Keratinocyte (primary cell): ENCODE measurements around the gene SLCO3A1. TPM values are rescaled to one million over a fixed set of nuclear protein-coding genes. Genes with fewer than 3 reads are reported as not detected.

ENCODE experiments used
- DNase-seq: peaks from one replicate; pipeline ENCODE4 v3.0.0-alpha.2; 2011; ENCODE audit warnings: low read depth, missing footprints, low spot score
- FAIRE-seq: peaks from 2 replicates; lab custom pipeline; 2011; peaks lifted over from hg19 to GRCh38; lab: Jason Lieb, UNC
- H2AFZ ChIP-seq: 2 replicates; pipeline ENCODE4 v1.6.0; 2012; ENCODE audit warnings: low read length, control low read depth, inconsistent platforms; ENCODE audit not compliant: control insufficient read depth
- H3K27ac ChIP-seq: 2 replicates; pipeline ENCODE4 v1.5.1; 2011; ENCODE audit warnings: low read length; ENCODE audit not compliant: control insufficient read depth, insufficient read depth
- H3K27me3 ChIP-seq: 3 replicates; pipeline ENCODE4 v1.6.0; 2011; ENCODE audit warnings: low read length; ENCODE audit not compliant: control insufficient read depth, insufficient read depth; ENCODE audit errors: extremely low read depth
- H3K36me3 ChIP-seq, 2 experiments: 2 replicates in 1 of 2; 3 replicates in 1 of 2; pipeline ENCODE4 v1.5.1; 2011; ENCODE audit warnings: low read length in 2 of 2, mild to moderate bottlenecking in 1 of 2; ENCODE audit not compliant: control insufficient read depth in 2 of 2, insufficient read depth in 2 of 2; ENCODE audit errors: extremely low read depth in 1 of 2
- H3K4me1 ChIP-seq: 3 replicates; pipeline ENCODE4 v1.5.1; 2011; ENCODE audit warnings: low read length; ENCODE audit not compliant: control insufficient read depth, insufficient read depth; ENCODE audit errors: extremely low read depth
- H3K4me2 ChIP-seq: 3 replicates; pipeline ENCODE4 v1.6.0; 2011; ENCODE audit warnings: low read depth, low read length; ENCODE audit not compliant: control insufficient read depth, insufficient read depth; ENCODE audit errors: extremely low read depth
- H3K4me3 ChIP-seq, 3 experiments: fragments of 200-600 bp in 1 of 3; sonication (generic) in 1 of 3; 2 replicates in 2 of 3; 3 replicates in 1 of 3; pipeline ENCODE4 v1.5.1; 2011 to 2016; ENCODE audit warnings: low read length in 3 of 3, mild to moderate bottlenecking in 3 of 3, control low read depth in 2 of 3, inconsistent platforms in 1 of 3, low read depth in 1 of 3, mixed read lengths in 1 of 3, mixed run types in 1 of 3, moderate library complexity in 1 of 3; ENCODE audit not compliant: control insufficient read depth in 2 of 3, insufficient read depth in 2 of 3; ENCODE audit errors: extremely low read depth in 1 of 3
- H3K79me2 ChIP-seq: 2 replicates; pipeline ENCODE4 v1.6.0; 2012; ENCODE audit warnings: low read length; ENCODE audit not compliant: control insufficient read depth, insufficient read depth
- H3K9ac ChIP-seq: 3 replicates; pipeline ENCODE4 v1.6.0; 2011; ENCODE audit warnings: low read length; ENCODE audit not compliant: control insufficient read depth, insufficient read depth; ENCODE audit errors: extremely low read depth
- H3K9me1 ChIP-seq: 3 replicates; pipeline ENCODE4 v1.6.0; 2011; ENCODE audit warnings: low read length; ENCODE audit not compliant: control insufficient read depth, insufficient read depth; ENCODE audit errors: extremely low read depth
- H3K9me3 ChIP-seq: 2 replicates; pipeline ENCODE4 v1.5.1; 2012; ENCODE audit warnings: low read depth, low read length; ENCODE audit not compliant: control insufficient read depth
- H4K20me1 ChIP-seq: 3 replicates; pipeline ENCODE4 v1.6.0; 2011; ENCODE audit warnings: low read length; ENCODE audit not compliant: control insufficient read depth, insufficient read depth; ENCODE audit errors: extremely low read depth
- EZH2 ChIP-seq: IDR thresholded peaks from one replicate; pipeline ENCODE4 v1.6.1; 2012; ENCODE audit warnings: inconsistent platforms, mild to moderate bottlenecking, low read length, moderate library complexity
- dilution Hi-C: fragments of 300-500 bp; cut with MboI; formaldehyde crosslinking; loops from one replicate; pipeline ENCODE4 v1.7.0; 2020; ENCODE audit warnings: low sequenced_read_pairs; ENCODE audit not compliant: extremely low pct_ligation_motif_present
- polyA plus RNA-seq, 5 experiments: library from polyadenylated mRNA; depleted of rRNA in 3 of 5; stranded (reverse) in 3 of 5; stranded (forward) in 1 of 5; unstranded in 1 of 5; fragments of >200 nt; gene quantifications; 1 replicate in 1 of 5; 2 replicates in 3 of 5; 3 replicates in 1 of 5; pipeline versions ENCODE4 v1.2.1 to v1.2.3, GENCODE V29; 2011 to 2012; ENCODE audit warnings: missing spikeins in 2 of 5, low read depth in 1 of 5, low replicate concordance in 1 of 5
- TF ChIP-seq, protein P1 (sequence below), 3 experiments: IDR thresholded peaks in 1 of 3; conservative IDR thresholded peaks in 1 of 3; optimal IDR thresholded peaks in 1 of 3; 2 replicates in 2 of 3; 3 replicates in 1 of 3; pipeline versions ENCODE3 to v1.5.1; 2011; ENCODE audit warnings: low read length in 3 of 3, mild to moderate bottlenecking in 3 of 3, moderate library complexity in 2 of 3, control low read depth in 1 of 3, inconsistent platforms in 1 of 3; ENCODE audit not compliant: insufficient read depth in 2 of 3; ENCODE audit errors: extremely low read depth in 1 of 3

SLCO3A1 gene
- polyA plus RNA-seq, 1 donor (not counting 4 experiments of a cell fraction or from before 2014, with no cell fraction given): 21.3 TPM

DNA sequence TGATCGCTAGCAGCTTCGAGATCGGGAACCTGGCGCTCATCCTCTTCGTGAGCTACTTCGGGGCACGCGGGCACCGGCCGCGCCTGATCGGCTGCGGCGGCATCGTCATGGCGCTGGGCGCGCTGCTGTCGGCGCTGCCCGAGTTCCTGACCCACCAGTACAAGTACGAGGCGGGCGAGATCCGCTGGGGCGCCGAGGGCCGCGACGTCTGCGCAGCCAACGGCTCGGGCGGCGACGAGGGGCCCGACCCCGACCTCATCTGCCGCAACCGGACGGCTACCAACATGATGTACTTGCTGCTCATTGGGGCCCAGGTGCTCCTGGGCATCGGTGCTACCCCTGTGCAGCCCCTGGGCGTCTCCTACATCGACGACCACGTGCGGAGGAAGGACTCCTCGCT, 62.5 kb downstream of the SLCO3A1 start:
- Histone ChIP-seq H3K79me2 (peaks cover 28% of the 10 kb centered on the region), H3K36me3 (peaks cover 2 to 3% of the 10 kb centered on the region in 2 experiments), H3K4me2 (no peak overlapping the region), H4K20me1 (no peaks in the 10 kb centered on the region), H2AFZ (no peak overlapping the region), H3K4me3 (no peak overlapping the region), H3K9me3 (no peaks in the 10 kb centered on the region), H3K9ac (no peak overlapping the region), H3K27ac (no peak overlapping the region), H3K9me1 (peaks cover 2% of the 10 kb centered on the region), H3K27me3 (no peaks in the 10 kb centered on the region), H3K4me1 (peaks cover 8% of the 10 kb centered on the region)
- dilution Hi-C loops: no loop called here
- DNase-seq: no peak
- TF ChIP-seq EZH2: no peak
- TF ChIP-seq, protein P1, sequence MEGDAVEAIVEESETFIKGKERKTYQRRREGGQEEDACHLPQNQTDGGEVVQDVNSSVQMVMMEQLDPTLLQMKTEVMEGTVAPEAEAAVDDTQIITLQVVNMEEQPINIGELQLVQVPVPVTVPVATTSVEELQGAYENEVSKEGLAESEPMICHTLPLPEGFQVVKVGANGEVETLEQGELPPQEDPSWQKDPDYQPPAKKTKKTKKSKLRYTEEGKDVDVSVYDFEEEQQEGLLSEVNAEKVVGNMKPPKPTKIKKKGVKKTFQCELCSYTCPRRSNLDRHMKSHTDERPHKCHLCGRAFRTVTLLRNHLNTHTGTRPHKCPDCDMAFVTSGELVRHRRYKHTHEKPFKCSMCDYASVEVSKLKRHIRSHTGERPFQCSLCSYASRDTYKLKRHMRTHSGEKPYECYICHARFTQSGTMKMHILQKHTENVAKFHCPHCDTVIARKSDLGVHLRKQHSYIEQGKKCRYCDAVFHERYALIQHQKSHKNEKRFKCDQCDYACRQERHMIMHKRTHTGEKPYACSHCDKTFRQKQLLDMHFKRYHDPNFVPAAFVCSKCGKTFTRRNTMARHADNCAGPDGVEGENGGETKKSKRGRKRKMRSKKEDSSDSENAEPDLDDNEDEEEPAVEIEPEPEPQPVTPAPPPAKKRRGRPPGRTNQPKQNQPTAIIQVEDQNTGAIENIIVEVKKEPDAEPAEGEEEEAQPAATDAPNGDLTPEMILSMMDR (optimal IDR thresholded peaks at IDR 0.05 in 1 of 3, IDR thresholded peaks at IDR 0.05 in 1 of 3, conservative IDR thresholded peaks at IDR 0.05 in 1 of 3; ENCODE audit: extremely low read depth in 1 of 3, insufficient read depth in 2 of 3, low read length in 3 of 3): no peak
- FAIRE-seq: no peak

DNA sequence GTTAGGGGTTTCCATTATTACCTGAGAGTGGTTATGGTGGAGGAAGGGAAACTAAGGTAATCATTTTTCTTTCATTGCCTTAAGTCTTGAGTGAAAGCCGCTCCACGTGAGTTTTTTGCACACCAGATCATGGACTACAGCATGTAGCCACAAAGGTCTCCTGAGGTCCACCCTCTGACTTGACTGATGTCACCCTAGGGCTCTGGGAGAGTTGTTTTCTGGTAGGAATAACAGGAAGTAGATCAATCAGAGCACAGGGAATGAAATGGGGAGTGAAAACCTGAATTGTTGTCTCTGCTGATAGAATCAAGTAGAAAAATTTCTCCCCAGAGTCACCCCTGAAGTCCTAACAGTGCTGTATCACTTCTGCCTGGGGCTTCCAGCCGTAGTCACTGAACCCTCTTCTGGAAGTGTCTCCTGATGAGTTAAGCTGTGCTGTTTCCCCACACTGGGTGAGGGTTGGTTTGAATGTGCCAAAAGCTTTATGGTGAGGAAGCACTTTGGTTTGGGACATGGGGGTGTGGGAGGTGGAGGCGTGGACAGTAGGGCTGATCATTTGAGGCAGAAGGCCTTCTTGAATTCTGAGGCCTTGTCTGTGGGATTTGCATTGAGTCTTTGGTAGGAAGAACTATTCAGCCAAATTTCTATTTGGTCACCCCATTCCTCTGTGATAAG, 64.3 kb downstream of the SLCO3A1 start:
- H3K9me1 ChIP-seq: peaks cover 2% of the 10 kb centered on the region
- H3K4me3 ChIP-seq: no peak overlapping the region
- DNase-seq (no peak), FAIRE-seq (no peak)
- peaks cover 4% of the 10 kb centered on the region for H3K4me1 ChIP-seq
- no peaks in the 10 kb centered on the region for H3K27me3 ChIP-seq
- H3K4me2 ChIP-seq: no peak overlapping the region
- TF ChIP-seq EZH2: no peak
- TF ChIP-seq, protein P1 (optimal IDR thresholded peaks at IDR 0.05 in 1 of 3, IDR thresholded peaks at IDR 0.05 in 1 of 3, conservative IDR thresholded peaks at IDR 0.05 in 1 of 3; ENCODE audit: extremely low read depth in 1 of 3, insufficient read depth in 2 of 3, low read length in 3 of 3): no peak
- dilution Hi-C loops: no loop called here
- peaks cover 34% of the 10 kb centered on the region for H3K79me2 ChIP-seq
- H3K9me3 ChIP-seq: no peaks in the 10 kb centered on the region
- H2AFZ ChIP-seq: no peak overlapping the region
- peaks cover 2 to 3% of the 10 kb centered on the region in 2 experiments for H3K36me3 ChIP-seq
- no peak overlapping the region for H3K9ac ChIP-seq
- no peaks in the 10 kb centered on the region for H4K20me1 ChIP-seq
- H3K27ac ChIP-seq: no peak overlapping the region
